ENCODE data around the gene EFS.
"Not testable (repeated sequence)": the region's sequence is repeated elsewhere in the genome, so short reads cannot be mapped to it uniquely, and the experiment has no call there.

Gene EFS

GRCh38 chr14:23326491-23327332, 38.3 kb downstream of the EFS start (continued):
- TF ChIP-seq ZNF621 (tag by site-specific recombination; IDR thresholded peaks at IDR 0.05) = no peak
- TF ChIP-seq ZNF174 (tag by site-specific recombination; IDR thresholded peaks at IDR 0.05) = no peak
- TF ChIP-seq KLF8 (tag by site-specific recombination; IDR thresholded peaks at IDR 0.05) = no peak

GRCh38 chr14:23325746-23326145, 39.2 kb downstream of the EFS start:
- CTCF ChIA-PET = interaction anchor here (1.2 to 5.1 kb wide), 3 partner anchors 55 to 257 kb away, joined by 3 to 61 read pairs (median 6); no protein-coding TSS in a partner anchor
- peaks cover 25 to 37% of the 10 kb centered on the region in 2 experiments for H3K36me3 ChIP-seq (ENCODE audit: control insufficient read depth in 2 of 2, insufficient read depth in 1 of 2, low read length in 2 of 2)
- H3K4me1 ChIP-seq (ENCODE audit: control insufficient read depth, insufficient read depth, low read length); H3K9me3 ChIP-seq (ENCODE audit: control insufficient read depth, insufficient read depth, low read depth, low read length); H3K4me3 ChIP-seq (ENCODE audit: low read depth, low read length); H3K27ac ChIP-seq (ENCODE audit: extremely low read depth, low read depth, low read length): not testable (repeated sequence)
- POLR2A ChIA-PET = interaction anchor here (2.0 to 2.7 kb wide), 3 partner anchors 19 to 54 kb away, joined by 11 to 12 read pairs (median 12); partner anchors contain the start of genes BCL2L2 and PPP1R3E
- TF ChIP-seq IKZF3 (tag by site-specific recombination; IDR thresholded peaks at IDR 0.05) = 0 out of 2 replicates have a peak, but pooled peaks have one; percentile 40

- TF ChIP-seq ZNF561 (tag by site-specific recombination; IDR thresholded peaks at IDR 0.05; ENCODE audit: borderline replicate concordance) = no peak
- no peak for TF ChIP-seq INSM2 (tag by site-specific recombination; IDR thresholded peaks at IDR 0.05)
- TF ChIP-seq ZNF473 (tag by site-specific recombination; IDR thresholded peaks at IDR 0.05) = no peak
- TF ChIP-seq ZNF202 (tag by site-specific recombination; IDR thresholded peaks at IDR 0.05; ENCODE audit: borderline replicate concordance) = no peak
- TF ChIP-seq ZNF2 (tag by site-specific recombination; IDR thresholded peaks at IDR 0.05) = no peak
- no peak for TF ChIP-seq ZSCAN18 (tag by site-specific recombination; IDR thresholded peaks at IDR 0.05)
- TF ChIP-seq ZIC2 (tag by site-specific recombination; IDR thresholded peaks at IDR 0.05) = no peak
- TF ChIP-seq ZNF624 (tag by site-specific recombination; IDR thresholded peaks at IDR 0.05) = no peak
- no peak for TF ChIP-seq MEIS1 (CRISPR knock-in tag; IDR thresholded peaks at IDR 0.05; ENCODE audit: borderline replicate concordance)
- no peak for TF ChIP-seq ZFP69B (tag by site-specific recombination; IDR thresholded peaks at IDR 0.05)
- TF ChIP-seq ZNF169 (tag by site-specific recombination; IDR thresholded peaks at IDR 0.05) = no peak
- no peak for TF ChIP-seq ZNF488 (tag by site-specific recombination; IDR thresholded peaks at IDR 0.05)
- no peak for TF ChIP-seq SETDB1 (IDR thresholded peaks at IDR 0.05; ENCODE audit: insufficient read length, low read length)
- TF ChIP-seq TRIM28 (IDR thresholded peaks at IDR 0.05; ENCODE audit: borderline replicate concordance, low read length) = no peak
- Histone ChIP-seq H3K4me3 (ENCODE audit: low read depth, low read length) (no peak overlapping the region), H3K36me3 (ENCODE audit: control insufficient read depth in 2 of 2, insufficient read depth in 1 of 2, low read length in 2 of 2) (peaks cover 25 to 37% of the 10 kb centered on the region in 2 experiments), H3K27ac (ENCODE audit: extremely low read depth, low read depth, low read length) (no peak overlapping the region), H3K4me1 (ENCODE audit: control insufficient read depth, insufficient read depth, low read length) (peaks cover 11% of the 10 kb centered on the region), H3K9me3 (ENCODE audit: control insufficient read depth, insufficient read depth, low read depth, low read length) (no peaks in the 10 kb centered on the region)
- POLR2A ChIA-PET = no interaction called here
- CTCF ChIA-PET = interaction anchor here (1.0 kb wide), 1 partner anchor 55 kb away, joined by 4 read pairs; no protein-coding TSS in a partner anchor
Observed at GRCh38 chr14:23324993-23325392, 40.0 kb downstream of the EFS start.
